ENCODE measurements around the gene WDR88.

GRCh38 chr19:33161201-33161600, 29.3 kb downstream of the WDR88 start:
- TF ChIP-seq CTCF (optimal IDR thresholded peaks at IDR 0.05 in 1 of 3, IDR thresholded peaks at IDR 0.05 in 1 of 3, conservative IDR thresholded peaks at IDR 0.05 in 1 of 3; ENCODE audit: extremely low read depth in 1 of 3, insufficient read depth in 2 of 3, low read length in 3 of 3) (no peak), EZH2 (IDR thresholded peaks at IDR 0.05; ENCODE audit: low read length) (no peak)

All from keratinocyte (primary cell).